GM18519 (cell line): Measurements from ENCODE around the gene DLGAP1.

Experiments used
- ATAC-seq: cut with Tn5 transposase; IDR thresholded peaks from one replicate; pipeline ENCODE4 v1.9.1; 2021; ENCODE audit warnings: mild to moderate bottlenecking, moderate library complexity; ENCODE audit not compliant: unreplicated experiment, low FRiP score

The DLGAP1 gene

GRCh38 chr18:3914109-3914508 lies 541.0 kb downstream of the DLGAP1 start:
- no peak for ATAC-seq

- no peak for ATAC-seq
Measured at GRCh38 chr18:3912705-3913104, 542.4 kb downstream of the DLGAP1 start.

- no peak for ATAC-seq
Measured at GRCh38 chr18:3911413-3911812, 543.7 kb downstream of the DLGAP1 start.

GRCh38 chr18:3910512-3910911 lies 544.6 kb downstream of the DLGAP1 start:
- ATAC-seq = no peak

GRCh38 chr18:3907955-3908354 lies 547.2 kb downstream of the DLGAP1 start:
- ATAC-seq = no peak

GRCh38 chr18:3906116-3906750 lies 548.9 kb downstream of the DLGAP1 start:
- no peak for ATAC-seq

- ATAC-seq = no peak
Measured at GRCh38 chr18:3903337-3903736, 551.8 kb downstream of the DLGAP1 start.

- ATAC-seq = no peak
Measured at GRCh38 chr18:3902676-3903075, 552.4 kb downstream of the DLGAP1 start.

- ATAC-seq = no peak
Measured at GRCh38 chr18:3901811-3902210, 553.3 kb downstream of the DLGAP1 start.

GRCh38 chr18:3901042-3901441 lies 554.1 kb downstream of the DLGAP1 start:
- no peak for ATAC-seq

- no peak for ATAC-seq
Measured at GRCh38 chr18:3900327-3900726, 554.8 kb downstream of the DLGAP1 start.

GRCh38 chr18:3898861-3899613 lies 556.1 kb downstream of the DLGAP1 start:
- ATAC-seq = no peak

- no peak for ATAC-seq
Measured at GRCh38 chr18:3892152-3892551, 563.0 kb downstream of the DLGAP1 start.

GRCh38 chr18:3891245-3891644 lies 563.9 kb downstream of the DLGAP1 start:
- no peak for ATAC-seq

GRCh38 chr18:3889803-3890202 lies 565.3 kb downstream of the DLGAP1 start:
- ATAC-seq = no peak

- no peak for ATAC-seq
Measured at GRCh38 chr18:3889121-3889520, 566.0 kb downstream of the DLGAP1 start.

- ATAC-seq = no peak
Measured at GRCh38 chr18:3886575-3887322, 568.4 kb downstream of the DLGAP1 start.

GRCh38 chr18:3885209-3885792 lies 569.8 kb downstream of the DLGAP1 start:
- ATAC-seq = peak; percentile 84

- no peak for ATAC-seq
Measured at GRCh38 chr18:3879836-3880120, 575.3 kb downstream of the DLGAP1 start.

- no peak for ATAC-seq
Measured at GRCh38 chr18:3879114-3879835, 575.8 kb downstream of the DLGAP1 start.

GRCh38 chr18:3878401-3878800 lies 576.7 kb downstream of the DLGAP1 start:
- ATAC-seq = no peak
